Fibroblast of upper back skin (primary cell): Measurements from ENCODE around the gene FAM114A2.

Experiments used
- DNase-seq: peaks from one replicate; pipeline ENCODE4 v3.0.0-alpha.2; 2013

Gene FAM114A2

GRCh38 chr5:153979028-153979783 is 59.5 kb downstream of the FAM114A2 start:
- no peak for DNase-seq

GRCh38 chr5:153974813-153975163 is 63.9 kb downstream of the FAM114A2 start:
- DNase-seq: no peak

GRCh38 chr5:153974131-153974812 is 64.4 kb downstream of the FAM114A2 start:
- peak; percentile 53 for DNase-seq

- no peak for DNase-seq
Observed at GRCh38 chr5:153972240-153972639, 66.5 kb downstream of the FAM114A2 start.

GRCh38 chr5:153970496-153970895 is 68.2 kb downstream of the FAM114A2 start:
- no peak for DNase-seq

- no peak for DNase-seq
Observed at GRCh38 chr5:153969563-153969895, 69.2 kb downstream of the FAM114A2 start.

- no peak for DNase-seq
Observed at GRCh38 chr5:153968761-153969562, 69.7 kb downstream of the FAM114A2 start.

GRCh38 chr5:153964880-153965645 is 73.6 kb downstream of the FAM114A2 start:
- DNase-seq: peak; percentile 74

GRCh38 chr5:153964191-153964879 is 74.4 kb downstream of the FAM114A2 start:
- DNase-seq: no peak

GRCh38 chr5:153960269-153961215 is 78.2 kb downstream of the FAM114A2 start:
- DNase-seq: peak; percentile 80

- peak; percentile 95 for DNase-seq
Observed at GRCh38 chr5:153959134-153959957, 79.4 kb downstream of the FAM114A2 start.

GRCh38 chr5:153957205-153957604 is 81.5 kb downstream of the FAM114A2 start:
- no peak for DNase-seq

- DNase-seq: peak; percentile 17
Observed at GRCh38 chr5:153953411-153953810, 85.3 kb downstream of the FAM114A2 start.

GRCh38 chr5:153952893-153953292 is 85.8 kb downstream of the FAM114A2 start:
- DNase-seq: peak; percentile 82

GRCh38 chr5:153952057-153952456 is 86.7 kb downstream of the FAM114A2 start:
- no peak for DNase-seq

GRCh38 chr5:153941265-153941664 is 97.4 kb downstream of the FAM114A2 start:
- DNase-seq: no peak
